ENCODE measurements around the gene INTS4. TPM values are rescaled to one million over a fixed set of nuclear protein-coding genes. Genes with fewer than 3 reads are reported as not detected.

The INTS4 gene
- total RNA-seq, 4 donors from 2014 or later = 32.2 to 49.2 (median 40.0) TPM

- H3K36me3 ChIP-seq = no peaks in the 10 kb centered on the region
- H3K9me3 ChIP-seq = no peaks in the 10 kb centered on the region
- H3K27ac ChIP-seq = peak overlapping the region in 3 of 4 donors; percentile 62 to 72 (median 68)
- 15% methylated on average over 7 of the region's 7 CpGs for WGBS, 2 donors
- H3K4me1 ChIP-seq = peaks cover 0 to 28% (median 17%) of the 10 kb centered on the region in 4 donors
- H3K4me3 ChIP-seq = peak overlapping the region in 3 of 4 donors; percentile 6 to 26 (median 11)
- H3K27me3 ChIP-seq = no peaks in the 10 kb centered on the region
- TF ChIP-seq, protein P1, sequence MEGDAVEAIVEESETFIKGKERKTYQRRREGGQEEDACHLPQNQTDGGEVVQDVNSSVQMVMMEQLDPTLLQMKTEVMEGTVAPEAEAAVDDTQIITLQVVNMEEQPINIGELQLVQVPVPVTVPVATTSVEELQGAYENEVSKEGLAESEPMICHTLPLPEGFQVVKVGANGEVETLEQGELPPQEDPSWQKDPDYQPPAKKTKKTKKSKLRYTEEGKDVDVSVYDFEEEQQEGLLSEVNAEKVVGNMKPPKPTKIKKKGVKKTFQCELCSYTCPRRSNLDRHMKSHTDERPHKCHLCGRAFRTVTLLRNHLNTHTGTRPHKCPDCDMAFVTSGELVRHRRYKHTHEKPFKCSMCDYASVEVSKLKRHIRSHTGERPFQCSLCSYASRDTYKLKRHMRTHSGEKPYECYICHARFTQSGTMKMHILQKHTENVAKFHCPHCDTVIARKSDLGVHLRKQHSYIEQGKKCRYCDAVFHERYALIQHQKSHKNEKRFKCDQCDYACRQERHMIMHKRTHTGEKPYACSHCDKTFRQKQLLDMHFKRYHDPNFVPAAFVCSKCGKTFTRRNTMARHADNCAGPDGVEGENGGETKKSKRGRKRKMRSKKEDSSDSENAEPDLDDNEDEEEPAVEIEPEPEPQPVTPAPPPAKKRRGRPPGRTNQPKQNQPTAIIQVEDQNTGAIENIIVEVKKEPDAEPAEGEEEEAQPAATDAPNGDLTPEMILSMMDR (IDR thresholded peaks at IDR 0.05) = no peak
- TF ChIP-seq EP300 (IDR thresholded peaks at IDR 0.05) (peak in 1 of 2 donors; percentile 25), POLR2A (IDR thresholded peaks at IDR 0.05) (no peak)
- peak; percentile 33 to 47 for DNase-seq (ENCODE audit: low spot score in 2 of 2)
Observed at GRCh38 chr11:78039919-78040671, 45.6 kb upstream of the INTS4 start.

- TF ChIP-seq EP300 (IDR thresholded peaks at IDR 0.05) = no peak
- TF ChIP-seq, protein P1 (IDR thresholded peaks at IDR 0.05) = no peak
- TF ChIP-seq POLR2A (IDR thresholded peaks at IDR 0.05) = no peak
- DNase-seq (ENCODE audit: low spot score in 2 of 2) = no peak
- 59% methylated on average over 4 of the region's 4 CpGs for WGBS, 2 donors
- H3K27ac ChIP-seq = peak overlapping the region in 3 of 4 donors; percentile 62 to 72 (median 68)
- no peaks in the 10 kb centered on the region for H3K36me3 ChIP-seq
- H3K27me3 ChIP-seq = no peaks in the 10 kb centered on the region
- H3K4me1 ChIP-seq = peaks cover 0 to 27% (median 17%) of the 10 kb centered on the region in 4 donors
- no peak overlapping the region for H3K4me3 ChIP-seq
- no peaks in the 10 kb centered on the region for H3K9me3 ChIP-seq
Observed at GRCh38 chr11:78039391-78039918, 45.0 kb upstream of the INTS4 start.

GRCh38 chr11:78038697-78039313 lies 44.3 kb upstream of the INTS4 start:
- DNase-seq (ENCODE audit: low spot score in 2 of 2) = no peak
- peak overlapping the region in 2 of 4 donors; percentile 62 to 72 for H3K27ac ChIP-seq
- H3K4me1 ChIP-seq = peaks cover 0 to 27% (median 17%) of the 10 kb centered on the region in 4 donors
- H3K9me3 ChIP-seq = no peaks in the 10 kb centered on the region
- no peaks in the 10 kb centered on the region for H3K36me3 ChIP-seq
- no peak overlapping the region for H3K4me3 ChIP-seq
- TF ChIP-seq, protein P1 (IDR thresholded peaks at IDR 0.05) = no peak
- TF ChIP-seq EP300 (IDR thresholded peaks at IDR 0.05) (no peak), POLR2A (IDR thresholded peaks at IDR 0.05) (no peak)
- WGBS, 2 donors = 66 to 78% methylated on average over 8 of the region's 8 CpGs
- H3K27me3 ChIP-seq = no peaks in the 10 kb centered on the region

GRCh38 chr11:78037825-78038620 lies 43.6 kb upstream of the INTS4 start:
- H3K27ac ChIP-seq = peak overlapping the region in 1 of 4 donors; percentile 72
- WGBS, 2 donors = 80 to 86% methylated on average over 9 of the region's 9 CpGs

More at GRCh38 chr11:78037825-78038620, 43.6 kb upstream of the INTS4 start:
- H3K4me1 ChIP-seq = peaks cover 0 to 27% (median 17%) of the 10 kb centered on the region in 4 donors
- no peak for DNase-seq (ENCODE audit: low spot score in 2 of 2)
- H3K9me3 ChIP-seq = no peaks in the 10 kb centered on the region
- H3K4me3 ChIP-seq = no peak overlapping the region
- H3K36me3 ChIP-seq = no peaks in the 10 kb centered on the region
- no peaks in the 10 kb centered on the region for H3K27me3 ChIP-seq
- TF ChIP-seq, protein P1 (IDR thresholded peaks at IDR 0.05) = no peak
- TF ChIP-seq EP300 (IDR thresholded peaks at IDR 0.05) = no peak
- no peak for TF ChIP-seq POLR2A (IDR thresholded peaks at IDR 0.05)
